Frontal cortex (tissue), 4 donors: Measurements from ENCODE around the gene OR51V1. TPM values are rescaled to one million over a fixed set of nuclear protein-coding genes. Genes with fewer than 3 reads are reported as not detected.

Source experiments
- DNase-seq, 2 donors: peaks; one replicate each; pipeline ENCODE4 v3.0.0; 2012; ENCODE audit warnings: low spot score in 2 of 2
- FAIRE-seq: peaks from 2 replicates; lab custom pipeline; 2012; peaks lifted over from hg19 to GRCh38; lab: Jason Lieb, UNC
- total RNA-seq: library from RNA; depleted of rRNA; stranded (reverse); fragments of >200 nt; gene quantifications from one replicate; pipeline ENCODE4 v1.2.3, GENCODE V29; 2014
- donor health status: control.
- donor health status: control.
- donor health status: control.

Gene OR51V1
- total RNA-seq, 1 donor from 2014 or later: not detected

DNA sequence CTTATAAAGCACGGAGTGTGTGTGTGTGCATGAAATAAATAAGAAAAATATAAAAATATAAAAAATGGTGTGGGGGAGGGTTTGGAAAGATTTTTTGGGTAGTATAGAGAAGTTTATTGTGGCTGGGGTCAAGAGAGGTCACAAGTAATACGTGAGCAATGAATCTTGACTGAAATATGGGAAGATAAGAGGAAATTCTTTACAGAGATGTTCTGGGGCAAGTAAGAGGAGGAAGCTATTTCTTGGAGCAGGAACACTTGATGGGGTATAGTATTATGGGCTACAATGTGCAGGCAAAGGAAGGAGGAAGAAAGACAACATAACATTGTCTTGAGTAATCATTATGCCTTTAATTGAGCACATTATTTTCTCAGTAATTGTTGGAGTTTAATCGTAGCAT, 31.7 kb upstream of the OR51V1 start:
- DNase-seq: no peak

DNA sequence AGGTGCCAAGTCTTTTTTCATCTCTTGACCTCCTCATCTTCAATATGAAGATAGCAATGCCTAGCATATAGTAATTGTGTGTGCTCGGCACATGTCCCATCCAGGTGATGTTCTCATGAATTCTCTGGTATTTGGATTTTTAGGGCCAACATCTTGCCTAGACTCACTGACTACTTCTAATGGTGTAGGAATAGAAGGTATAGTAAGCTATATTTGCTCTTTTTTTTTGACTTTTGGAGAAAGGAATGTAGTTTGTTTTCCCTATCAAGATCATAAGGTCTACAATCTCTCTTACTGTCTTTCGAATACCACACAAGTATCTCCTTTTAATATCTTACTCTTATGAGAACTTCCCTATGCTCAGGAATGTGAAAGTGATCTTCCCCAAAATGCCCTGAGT, 30.6 kb upstream of the OR51V1 start:
- no peak for FAIRE-seq
- no peak for DNase-seq

More for the DNA sequence above, 31.7 kb upstream of the OR51V1 start:
- no peak for FAIRE-seq

DNA sequence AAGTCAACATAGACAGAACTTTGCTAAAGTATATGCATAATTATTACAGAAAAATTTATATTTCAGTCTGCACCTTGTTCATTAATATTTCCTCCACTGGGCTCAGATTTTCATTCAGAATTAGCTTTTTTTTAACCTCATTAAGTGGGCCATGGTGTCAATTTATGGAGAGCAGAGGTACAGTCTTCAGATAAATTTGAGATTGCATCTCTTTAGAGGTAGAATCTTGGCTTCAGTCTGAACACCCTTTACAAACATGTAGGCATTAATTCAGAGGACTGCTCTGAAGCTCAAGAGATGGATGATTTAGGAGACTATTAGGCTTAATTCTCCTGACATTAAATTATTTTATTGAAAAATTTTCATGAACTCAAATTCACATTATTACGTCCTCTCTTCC, 29.8 kb upstream of the OR51V1 start:
- DNase-seq (no peak), FAIRE-seq (no peak)

DNA sequence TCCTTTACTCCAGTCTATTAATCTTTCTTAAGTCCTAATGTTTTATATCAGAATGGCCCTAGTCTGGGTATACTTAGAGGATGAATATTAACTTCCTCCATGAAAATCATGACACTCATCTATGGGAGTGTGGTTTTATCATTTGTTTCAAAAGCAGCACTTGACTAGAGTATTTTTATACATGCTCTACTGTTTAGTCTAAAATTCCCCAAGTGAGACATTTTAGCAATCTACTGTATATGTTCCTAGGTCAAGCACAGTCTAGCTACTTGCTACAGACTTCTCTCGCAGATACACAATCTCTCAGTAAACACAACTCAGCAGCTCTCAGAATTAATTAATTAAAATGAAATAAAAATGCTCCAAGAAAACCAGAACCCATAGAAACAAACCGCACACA, 29.3 kb upstream of the OR51V1 start:
- FAIRE-seq: no peak
- no peak for DNase-seq

GRCh38 chr11:5229356-5229755, 28.9 kb upstream of the OR51V1 start:
- no peak for DNase-seq
- no peak for FAIRE-seq

GRCh38 chr11:5228124-5228523, 27.6 kb upstream of the OR51V1 start:
- FAIRE-seq (no peak), DNase-seq (no peak)

GRCh38 chr11:5227681-5228080, 27.2 kb upstream of the OR51V1 start:
- no peak for FAIRE-seq
- DNase-seq: no peak

DNA sequence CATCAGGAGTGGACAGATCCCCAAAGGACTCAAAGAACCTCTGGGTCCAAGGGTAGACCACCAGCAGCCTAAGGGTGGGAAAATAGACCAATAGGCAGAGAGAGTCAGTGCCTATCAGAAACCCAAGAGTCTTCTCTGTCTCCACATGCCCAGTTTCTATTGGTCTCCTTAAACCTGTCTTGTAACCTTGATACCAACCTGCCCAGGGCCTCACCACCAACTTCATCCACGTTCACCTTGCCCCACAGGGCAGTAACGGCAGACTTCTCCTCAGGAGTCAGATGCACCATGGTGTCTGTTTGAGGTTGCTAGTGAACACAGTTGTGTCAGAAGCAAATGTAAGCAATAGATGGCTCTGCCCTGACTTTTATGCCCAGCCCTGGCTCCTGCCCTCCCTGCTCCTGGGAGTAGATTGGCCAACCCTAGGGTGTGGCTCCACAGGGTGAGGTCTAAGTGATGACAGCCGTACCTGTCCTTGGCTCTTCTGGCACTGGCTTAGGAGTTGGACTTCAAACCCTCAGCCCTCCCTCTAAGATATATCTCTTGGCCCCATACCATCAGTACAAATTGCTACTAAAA, 26.3 kb upstream of the OR51V1 start, which contains the start of gene HBB:
Gene HBB, minus strand, starts transcription at position 340 of the 579 bp plus-strand sequence. Its CDS starts 50 bp downstream, at position 290.
- DNase-seq: no peak
- FAIRE-seq: no peak

DNA sequence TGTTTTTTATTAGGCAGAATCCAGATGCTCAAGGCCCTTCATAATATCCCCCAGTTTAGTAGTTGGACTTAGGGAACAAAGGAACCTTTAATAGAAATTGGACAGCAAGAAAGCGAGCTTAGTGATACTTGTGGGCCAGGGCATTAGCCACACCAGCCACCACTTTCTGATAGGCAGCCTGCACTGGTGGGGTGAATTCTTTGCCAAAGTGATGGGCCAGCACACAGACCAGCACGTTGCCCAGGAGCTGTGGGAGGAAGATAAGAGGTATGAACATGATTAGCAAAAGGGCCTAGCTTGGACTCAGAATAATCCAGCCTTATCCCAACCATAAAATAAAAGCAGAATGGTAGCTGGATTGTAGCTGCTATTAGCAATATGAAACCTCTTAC, 25.0 kb upstream of the OR51V1 start:
- DNase-seq (no peak), FAIRE-seq (no peak)

- no peak for FAIRE-seq
- DNase-seq: no peak
Observed at GRCh38 chr11:5224538-5225479, 24.3 kb upstream of the OR51V1 start.

- peak; percentile 37 for FAIRE-seq
- no peak for DNase-seq
Observed at GRCh38 chr11:5223686-5224085, 23.2 kb upstream of the OR51V1 start.

GRCh38 chr11:5223146-5223545, 22.7 kb upstream of the OR51V1 start:
- DNase-seq (no peak), FAIRE-seq (no peak)

DNA sequence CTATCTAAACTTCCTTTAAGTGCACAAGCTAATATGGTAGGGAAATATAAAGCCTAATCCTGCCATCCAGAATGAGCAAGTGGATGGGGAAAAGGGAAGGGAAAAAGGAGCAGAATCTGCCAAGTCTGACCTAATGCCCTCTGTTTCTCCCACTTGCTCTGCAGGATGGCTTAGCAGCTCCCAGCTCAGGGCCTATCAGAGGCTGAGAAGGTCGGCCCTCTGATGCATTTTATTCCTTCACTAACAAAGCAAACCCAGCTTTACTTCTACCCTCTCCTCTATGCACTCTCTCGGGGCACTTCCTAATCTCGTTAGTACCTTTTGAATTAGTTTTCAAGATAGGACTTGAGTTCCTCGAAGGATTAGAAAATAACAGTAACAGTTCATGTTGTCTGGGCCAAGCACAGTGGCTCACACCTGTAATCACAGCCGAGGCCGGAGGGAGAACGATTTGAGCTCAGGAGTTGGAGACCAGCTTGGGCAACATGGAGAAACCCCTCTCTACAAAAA, 9.9 kb upstream of the OR51V1 start:
- DNase-seq: no peak
- no peak for FAIRE-seq

GRCh38 chr11:5204787-5205186, 4.3 kb upstream of the OR51V1 start:
- DNase-seq (no peak), FAIRE-seq (no peak)

GRCh38 chr11:5203366-5203765, 2.9 kb upstream of the OR51V1 start:
- DNase-seq (no peak), FAIRE-seq (no peak)

DNA sequence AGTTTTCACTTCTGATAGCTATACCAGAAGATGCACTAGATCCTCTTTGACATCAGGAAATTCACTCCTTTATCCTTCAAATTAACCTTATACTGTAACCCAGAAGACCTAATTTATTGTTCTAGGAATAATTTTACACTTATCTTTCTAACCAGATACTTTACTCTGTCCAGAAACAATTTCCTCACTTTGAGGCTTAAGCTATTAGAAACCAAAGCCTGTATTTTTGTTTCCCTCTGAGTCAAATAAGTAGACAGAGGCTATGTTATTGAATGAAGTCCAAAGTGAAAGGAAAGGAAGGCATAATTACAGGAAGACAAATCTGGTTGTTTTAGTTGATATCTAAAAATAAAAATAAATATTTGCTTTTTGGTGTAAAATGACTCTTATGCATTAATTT, 2.2 kb downstream of the OR51V1 start:
- no peak for DNase-seq
- FAIRE-seq: no peak

GRCh38 chr11:5197536-5197935, 2.9 kb downstream of the OR51V1 start:
- DNase-seq: no peak
- FAIRE-seq: no peak

DNA sequence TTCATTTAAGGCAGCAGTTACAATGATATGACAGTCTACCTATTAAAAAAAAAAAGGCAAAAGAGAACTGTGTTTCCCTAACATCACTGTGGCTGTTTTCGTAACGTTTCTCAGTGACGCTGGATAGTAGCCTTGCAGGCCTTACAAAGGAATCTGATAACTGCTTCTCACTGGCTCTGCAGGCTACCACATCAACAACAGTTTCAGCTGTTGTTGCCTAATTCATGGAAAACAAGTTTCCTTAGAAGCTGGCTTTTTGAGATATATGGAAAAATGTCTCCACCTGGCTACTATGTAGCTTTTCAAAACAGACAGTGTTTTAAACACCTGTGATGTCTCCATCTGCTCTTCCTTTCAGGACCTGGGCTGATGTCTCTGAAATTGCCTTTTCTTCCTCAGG, 3.8 kb downstream of the OR51V1 start:
- FAIRE-seq: no peak
- no peak for DNase-seq

DNA sequence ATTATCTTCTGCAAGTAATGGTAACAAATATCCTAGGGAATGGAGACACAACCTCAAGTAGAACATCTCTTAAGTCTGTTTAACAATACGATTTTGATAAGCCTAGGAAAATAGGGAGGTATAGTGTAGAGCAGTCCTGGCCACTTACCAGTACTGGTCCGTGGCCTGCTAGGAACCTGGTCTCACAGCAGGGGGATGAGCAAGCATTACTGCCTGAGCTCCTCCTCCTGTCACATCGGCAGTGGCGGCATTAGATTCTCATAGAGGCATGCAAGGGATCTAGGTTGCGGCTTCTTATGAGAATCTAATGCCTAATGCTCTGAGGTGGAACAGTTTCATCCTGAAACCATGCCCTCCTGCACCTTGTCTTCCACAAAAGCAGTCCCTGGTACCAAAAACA, 4.4 kb downstream of the OR51V1 start:
- FAIRE-seq: no peak

GRCh38 chr11:5192738-5193137, 7.7 kb downstream of the OR51V1 start:
- FAIRE-seq: no peak

More for the DNA sequence above, 4.4 kb downstream of the OR51V1 start:
- DNase-seq: no peak

DNA sequence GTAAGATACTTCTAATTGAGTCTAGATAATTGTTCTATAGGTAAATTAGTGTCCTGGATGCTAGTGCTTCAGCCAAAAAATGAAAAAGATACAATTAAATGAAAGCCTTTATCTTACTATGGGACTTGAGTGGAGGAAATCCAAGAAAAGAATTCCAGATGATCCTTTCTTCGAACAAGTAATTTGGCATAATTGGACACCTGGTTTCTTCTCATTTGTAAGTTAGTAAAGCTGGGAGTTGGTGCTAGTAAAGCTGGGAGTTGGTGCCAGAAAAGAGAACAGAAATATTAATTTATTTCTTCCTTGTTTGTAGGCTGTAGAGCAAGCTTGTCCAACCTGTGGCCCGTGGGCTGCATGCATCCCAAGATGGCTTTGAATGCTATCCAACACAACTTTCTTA, 12.3 kb downstream of the OR51V1 start:
- no peak for DNase-seq
- no peak for FAIRE-seq

More at GRCh38 chr11:5192738-5193137, 7.7 kb downstream of the OR51V1 start:
- no peak for DNase-seq
